PC-9 (cell line): ENCODE data around the gene DNAAF1. TPM values are rescaled to one million over a fixed set of nuclear protein-coding genes. Genes with fewer than 3 reads are reported as not detected.

ENCODE experiments used
- BruUV-seq: library from RNA; stranded (reverse); fragments of 400-500 nt; replicated peaks from 2 replicates; lab custom pipeline; 2021; lab: Mats Ljungman, UMichigan
- CTCF ChIA-PET: fragments of 300-600 bp; sonication (Branson Sonifier 250); formaldehyde crosslinking; loops from one replicate; lab custom pipeline; 2022; ENCODE audit warnings: antibody characterized with exemption; lab: Charles Lee
- POLR2A ChIA-PET: fragments of 300-600 bp; sonication (Branson Sonifier 250); formaldehyde crosslinking; loops from one replicate; lab custom pipeline; 2022; ENCODE audit warnings: antibody characterized with exemption; ENCODE audit not compliant: unreplicated experiment; lab: Charles Lee
- DNase-seq, 2 experiments: peaks; one replicate each; pipeline versions ENCODE4 v3.0.0 to v3.0.0-alpha.2; 2015 to 2022; ENCODE audit warnings: mixed read lengths in 1 of 2
- H2AFZ ChIP-seq: fragments of 200-600 bp; sonication (generic); 2 replicates; pipeline ENCODE4 v1.8.1; 2017; ENCODE audit warnings: antibody characterized with exemption
- H3F3A ChIP-seq: fragments of 200-600 bp; sonication (generic); 2 replicates; pipeline ENCODE4 v1.8.1; 2017; ENCODE audit warnings: antibody characterized with exemption, mild to moderate bottlenecking, low read depth; ENCODE audit not compliant: insufficient read depth
- H3K27ac ChIP-seq: fragments of 200-600 bp; sonication (generic); 2 replicates; pipeline ENCODE4 v1.6.1; 2016; ENCODE audit warnings: mixed run types
- H3K27me3 ChIP-seq: fragments of 200-600 bp; sonication (generic); 2 replicates; pipeline ENCODE4 v1.6.1; 2016; ENCODE audit warnings: low read depth, mixed run types; ENCODE audit not compliant: insufficient read depth
- H3K36me3 ChIP-seq: fragments of 200-600 bp; sonication (generic); 2 replicates; pipeline ENCODE4 v1.6.1; 2016; ENCODE audit warnings: low read depth, mixed run types
- H3K4me1 ChIP-seq: fragments of 200-600 bp; sonication (generic); replicated peaks from 2 replicates; pipeline ENCODE4 v1.6.1; 2016; ENCODE audit warnings: mixed run types; ENCODE audit not compliant: insufficient read depth
- H3K4me2 ChIP-seq: fragments of 200-600 bp; sonication (generic); 2 replicates; pipeline ENCODE4 v1.6.1; 2017; ENCODE audit warnings: mixed run types
- H3K4me3 ChIP-seq: fragments of 200-600 bp; sonication (generic); 2 replicates; pipeline ENCODE4 v1.6.1; 2016; ENCODE audit warnings: mixed run types
- H3K79me2 ChIP-seq: fragments of 200-600 bp; sonication (generic); 2 replicates; pipeline ENCODE4 v1.6.1; 2017; ENCODE audit warnings: low read depth, mixed run types
- H3K9me2 ChIP-seq: fragments of 200-600 bp; sonication (generic); 2 replicates; pipeline ENCODE4 v1.8.1; 2017; ENCODE audit warnings: mild to moderate bottlenecking; ENCODE audit not compliant: insufficient read depth
- H3K9me3 ChIP-seq: fragments of 200-600 bp; sonication (generic); 2 replicates; pipeline ENCODE4 v1.8.1; 2016; ENCODE audit warnings: low read depth; ENCODE audit not compliant: insufficient read depth
- H4K20me1 ChIP-seq: fragments of 200-600 bp; sonication (generic); 2 replicates; pipeline ENCODE4 v1.8.1; 2017; ENCODE audit not compliant: insufficient read depth
- EZH2 ChIP-seq: fragments of 200-600 bp; sonication (generic); IDR thresholded peaks from 2 replicates; pipeline ENCODE4 v1.8.0; 2017; ENCODE audit warnings: antibody characterized with exemption, low read depth
- intact Hi-C: fragments of 100-400 bp; cut with micrococcal nuclease; formaldehyde crosslinking; loops from one replicate; pipeline ENCODE4 v1.10.0; 2022; ENCODE audit not compliant: unreplicated experiment
- total RNA-seq: library from RNA; stranded (reverse); gene quantifications from 2 replicates; pipeline ENCODE4 v1.2.3, GENCODE V29; 2021
- TF ChIP-seq, protein P1 (sequence below): fragments of 200-600 bp; sonication (generic); conservative IDR thresholded peaks from 2 replicates; pipeline ENCODE4 v1.6.1; 2017; ENCODE audit warnings: mixed run types, antibody characterized with exemption, mild to moderate bottlenecking, moderate library complexity

The DNAAF1 gene
- total RNA-seq, 1 experiment from 2014 or later = 1.2 TPM

DNA sequence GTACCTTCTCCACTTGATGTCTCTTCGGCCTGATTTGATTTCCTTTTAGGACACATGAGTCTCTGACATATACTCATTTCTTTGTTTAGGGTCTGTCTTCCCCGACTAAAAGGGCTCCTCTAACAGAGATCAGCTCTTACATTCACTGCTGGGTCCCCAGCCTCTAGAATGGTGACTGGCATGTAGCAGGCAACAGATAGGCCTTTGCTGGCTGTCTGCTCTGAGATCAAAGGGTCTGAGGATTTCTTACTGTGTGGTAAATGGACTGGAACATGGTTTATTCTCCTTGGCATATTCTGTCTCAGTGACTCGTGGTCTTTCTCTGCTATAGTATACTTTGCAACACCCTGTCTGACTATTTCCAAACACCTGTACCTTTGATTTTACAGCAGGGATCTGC lies 16.7 kb downstream of the DNAAF1 start:
- DNase-seq = no peak
- Histone ChIP-seq H2AFZ (no peak overlapping the region), H3K27ac (no peak overlapping the region), H3K79me2 (no peaks in the 10 kb centered on the region), H3K9me3 (no peaks in the 10 kb centered on the region), H3F3A (no peaks in the 10 kb centered on the region), H4K20me1 (no peaks in the 10 kb centered on the region), H3K4me1 (no peaks in the 10 kb centered on the region), H3K27me3 (peaks cover 9% of the 10 kb centered on the region), H3K4me2 (no peak overlapping the region), H3K9me2 (no peaks in the 10 kb centered on the region), H3K36me3 (no peaks in the 10 kb centered on the region), H3K4me3 (no peak overlapping the region)
- intact Hi-C loops = no loop called here
- BruUV-seq = no TSS peak
- CTCF ChIA-PET = no interaction called here
- POLR2A ChIA-PET = no interaction called here
- TF ChIP-seq EZH2 = no peak
- TF ChIP-seq, protein P1, sequence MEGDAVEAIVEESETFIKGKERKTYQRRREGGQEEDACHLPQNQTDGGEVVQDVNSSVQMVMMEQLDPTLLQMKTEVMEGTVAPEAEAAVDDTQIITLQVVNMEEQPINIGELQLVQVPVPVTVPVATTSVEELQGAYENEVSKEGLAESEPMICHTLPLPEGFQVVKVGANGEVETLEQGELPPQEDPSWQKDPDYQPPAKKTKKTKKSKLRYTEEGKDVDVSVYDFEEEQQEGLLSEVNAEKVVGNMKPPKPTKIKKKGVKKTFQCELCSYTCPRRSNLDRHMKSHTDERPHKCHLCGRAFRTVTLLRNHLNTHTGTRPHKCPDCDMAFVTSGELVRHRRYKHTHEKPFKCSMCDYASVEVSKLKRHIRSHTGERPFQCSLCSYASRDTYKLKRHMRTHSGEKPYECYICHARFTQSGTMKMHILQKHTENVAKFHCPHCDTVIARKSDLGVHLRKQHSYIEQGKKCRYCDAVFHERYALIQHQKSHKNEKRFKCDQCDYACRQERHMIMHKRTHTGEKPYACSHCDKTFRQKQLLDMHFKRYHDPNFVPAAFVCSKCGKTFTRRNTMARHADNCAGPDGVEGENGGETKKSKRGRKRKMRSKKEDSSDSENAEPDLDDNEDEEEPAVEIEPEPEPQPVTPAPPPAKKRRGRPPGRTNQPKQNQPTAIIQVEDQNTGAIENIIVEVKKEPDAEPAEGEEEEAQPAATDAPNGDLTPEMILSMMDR = no peak

DNA sequence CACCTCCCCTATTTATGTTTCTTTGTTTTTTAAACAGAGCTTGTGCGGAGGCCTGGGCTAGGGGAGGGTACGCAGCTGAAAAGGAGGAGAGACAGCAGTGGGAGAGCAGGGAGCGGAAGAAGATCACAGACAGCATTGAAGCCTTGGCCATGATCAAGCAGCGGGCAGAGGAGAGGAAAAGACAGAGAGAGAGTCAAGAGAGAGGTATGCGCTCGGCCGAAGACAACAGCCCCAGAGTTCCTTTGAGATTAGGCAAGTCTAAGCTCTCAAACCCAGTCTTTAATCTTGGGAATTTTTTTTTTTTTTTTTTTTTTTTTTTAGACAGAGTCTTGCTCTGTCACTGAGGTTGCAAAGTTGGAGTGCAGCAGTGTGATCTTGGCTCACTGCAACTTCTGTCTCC lies 20.6 kb downstream of the DNAAF1 start:
- ChIA-PET CTCF (interaction anchor here (0.7 kb wide), 1 partner anchor 141 kb away, joined by 5 read pairs; no protein-coding TSS in a partner anchor), POLR2A (no interaction called here)
- DNase-seq = no peak
- BruUV-seq = no TSS peak
- Histone ChIP-seq H3K4me1 (no peaks in the 10 kb centered on the region), H3F3A (no peaks in the 10 kb centered on the region), H3K4me3 (no peak overlapping the region), H3K9me2 (no peaks in the 10 kb centered on the region), H2AFZ (no peak overlapping the region), H3K9me3 (no peaks in the 10 kb centered on the region), H3K79me2 (no peaks in the 10 kb centered on the region), H4K20me1 (no peaks in the 10 kb centered on the region), H3K27me3 (peaks cover 4% of the 10 kb centered on the region; the same call in 1 of the 2 replicates), H3K36me3 (no peaks in the 10 kb centered on the region), H3K27ac (no peak overlapping the region), H3K4me2 (no peak overlapping the region)
- TF ChIP-seq EZH2 = no peak
- TF ChIP-seq, protein P1 = no peak
- intact Hi-C loops = no loop called here

DNA sequence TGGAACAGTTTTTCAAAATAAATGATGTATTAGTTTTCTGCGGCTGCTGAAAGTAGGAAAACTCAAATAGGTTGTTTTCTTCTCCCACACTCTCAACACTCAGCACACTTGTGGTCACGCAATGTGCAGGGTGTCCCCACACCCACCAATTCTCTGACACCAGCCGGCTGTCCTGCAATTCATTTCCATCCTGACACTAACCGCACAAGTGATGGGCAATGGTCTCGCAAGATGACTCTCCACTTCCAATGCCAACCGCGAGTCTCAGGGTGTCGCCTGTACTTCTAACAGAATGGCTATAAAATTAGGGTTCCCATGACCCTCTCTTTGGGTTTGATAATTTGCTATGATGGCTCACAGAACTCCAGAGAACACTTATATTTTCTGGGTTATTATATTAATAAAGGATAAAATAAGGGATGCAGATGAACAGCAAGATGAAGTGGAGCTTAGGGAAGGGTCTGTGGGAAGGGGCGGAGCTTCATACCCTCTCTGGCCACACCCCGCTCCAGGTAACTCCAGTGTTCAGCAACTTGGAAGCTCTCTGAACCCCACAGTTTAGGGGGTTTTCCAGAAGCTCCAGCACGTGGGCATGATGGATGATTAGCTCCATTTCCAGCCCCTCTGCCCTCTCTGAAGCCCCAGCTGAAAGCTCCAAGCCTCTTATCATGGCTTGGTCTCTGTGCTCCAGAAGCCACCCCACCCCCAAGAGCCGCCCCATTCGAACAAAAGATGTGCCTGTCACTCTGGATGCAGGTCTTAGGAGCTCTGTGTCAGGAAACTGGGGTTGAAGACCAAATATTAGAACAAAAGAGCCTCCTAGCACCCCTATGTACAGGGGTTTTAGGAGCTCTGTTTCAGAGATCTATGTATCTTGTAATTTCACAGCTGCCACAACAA lies 21.9 kb downstream of the DNAAF1 start:
- Histone ChIP-seq H3K4me3 (no peak overlapping the region), H3K9me3 (no peaks in the 10 kb centered on the region), H3K36me3 (no peaks in the 10 kb centered on the region), H3K4me2 (no peak overlapping the region), H3K27me3 (peaks cover 4% of the 10 kb centered on the region; the same call in 1 of the 2 replicates), H3F3A (no peaks in the 10 kb centered on the region), H4K20me1 (no peaks in the 10 kb centered on the region), H2AFZ (no peak overlapping the region), H3K9me2 (no peaks in the 10 kb centered on the region), H3K79me2 (no peaks in the 10 kb centered on the region), H3K27ac (no peak overlapping the region), H3K4me1 (no peaks in the 10 kb centered on the region)
- TF ChIP-seq, protein P1 = no peak
- TF ChIP-seq EZH2 = no peak
- POLR2A ChIA-PET = no interaction called here
- no peak for DNase-seq
- intact Hi-C loops = no loop called here
- BruUV-seq = no TSS peak
- CTCF ChIA-PET = no interaction called here
